ENCODE data around the gene CITED1. TPM values are rescaled to one million over a fixed set of nuclear protein-coding genes. Genes with fewer than 3 reads are reported as not detected.

Gene CITED1
- total and polyA plus RNA-seq, 2 experiments from 2014 or later: not detected

- H3K9ac ChIP-seq: no peak overlapping the region
- H3K9me3 ChIP-seq (ENCODE audit: low read depth): no peaks in the 10 kb centered on the region
- H2AFZ ChIP-seq: no peak overlapping the region
- H3K79me2 ChIP-seq (ENCODE audit: insufficient read depth): no peaks in the 10 kb centered on the region
- H3F3A ChIP-seq (ENCODE audit: insufficient read depth): no peaks in the 10 kb centered on the region
- 51 to 56% methylated on average over 10 to 14 of the region's 15 CpGs for WGBS, 2 experiments (ENCODE audit: low coverage in 1 of 2, low lambda C conversion rate in 2 of 2, missing lambda C conversion rate in 2 of 2)
- H3K4me3 ChIP-seq: peak overlapping the region; percentile 40; the same call in 1 of the 2 replicates
- no peaks in the 10 kb centered on the region for H3K36me3 ChIP-seq (ENCODE audit: low read depth)
- no peaks in the 10 kb centered on the region for H3K4me1 ChIP-seq (ENCODE audit: insufficient read depth)
- no peak for TF ChIP-seq EZH2 (IDR thresholded peaks at IDR 0.05; ENCODE audit: insufficient read depth, poor library complexity, severe bottlenecking)
- no peak for TF ChIP-seq EZH2phosphoT487 (IDR thresholded peaks at IDR 0.05; ENCODE audit: insufficient read depth, low read depth)
- DNase-seq: no peak
- H3K27me3 ChIP-seq (replicated peaks; ENCODE audit: insufficient read depth): peaks cover 17% of the 10 kb centered on the region
- H3K4me2 ChIP-seq (ENCODE audit: unreplicated experiment): peak overlapping the region; percentile 14
- no peak overlapping the region for H3K27ac ChIP-seq
- in situ Hi-C loops (cut with MboI): no loop called here
- H4K20me1 ChIP-seq (ENCODE audit: insufficient read depth): no peaks in the 10 kb centered on the region
- no peaks in the 10 kb centered on the region for H3K9me2 ChIP-seq (ENCODE audit: insufficient read depth)
Observed at GRCh38 chrX:72309297-72310071, 3.8 kb upstream of the CITED1 start.

DNA sequence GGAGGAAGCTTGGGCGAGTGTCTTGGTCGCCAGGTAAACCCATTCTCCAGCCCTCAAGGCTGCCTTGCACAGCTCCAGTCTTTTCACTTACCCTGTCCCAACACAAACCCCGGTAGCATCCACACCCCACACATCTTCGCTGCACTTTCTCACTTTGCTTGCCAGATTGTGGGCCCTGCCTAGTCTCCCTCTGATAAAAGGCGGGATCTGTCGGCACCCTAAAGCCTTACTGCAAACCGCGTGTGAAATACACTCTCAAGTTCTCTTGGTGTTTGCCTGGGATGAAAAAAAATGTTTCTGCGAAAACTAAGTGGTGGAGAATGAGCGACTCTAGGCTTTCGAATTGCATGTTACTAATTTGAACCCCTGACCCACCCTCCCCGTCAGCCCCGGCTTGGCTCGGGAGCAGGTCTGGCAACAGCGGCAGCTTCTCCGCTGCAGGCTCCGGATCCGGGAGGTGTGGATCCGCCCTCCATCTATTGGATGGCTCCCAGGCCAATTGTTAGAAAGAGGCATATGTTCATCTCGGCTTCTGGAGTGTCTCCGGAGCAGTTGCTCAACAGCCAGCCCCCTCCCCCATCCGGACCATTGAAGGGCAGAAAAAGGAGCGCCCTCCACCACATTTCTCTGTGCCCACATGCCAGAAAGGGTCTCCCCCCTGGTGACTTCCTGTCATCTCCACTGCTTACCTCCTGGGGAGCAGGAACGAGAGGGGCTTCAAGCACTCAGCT lies 3.0 kb upstream of the CITED1 start:
- TF ChIP-seq EZH2 (IDR thresholded peaks at IDR 0.05; ENCODE audit: insufficient read depth, poor library complexity, severe bottlenecking): no peak
- TF ChIP-seq EZH2phosphoT487 (IDR thresholded peaks at IDR 0.05; ENCODE audit: insufficient read depth, low read depth): no peak
- peak overlapping the region; percentile 14 for H3K4me2 ChIP-seq (ENCODE audit: unreplicated experiment)
- H3K9ac ChIP-seq: no peak overlapping the region
- in situ Hi-C loops (cut with MboI): no loop called here
- 1 to 2% methylated on average over 10 to 24 of the region's 24 CpGs for WGBS, 2 experiments (ENCODE audit: low coverage in 1 of 2, low lambda C conversion rate in 2 of 2, missing lambda C conversion rate in 2 of 2)
- H2AFZ ChIP-seq: no peak overlapping the region; the same call in 1 of the 2 replicates
- peak overlapping the region; percentile 40; the same call in 1 of the 2 replicates for H3K4me3 ChIP-seq
- no peaks in the 10 kb centered on the region for H3K9me2 ChIP-seq (ENCODE audit: insufficient read depth)
- H3K36me3 ChIP-seq (ENCODE audit: low read depth): no peaks in the 10 kb centered on the region
- H3K4me1 ChIP-seq (ENCODE audit: insufficient read depth): no peaks in the 10 kb centered on the region
- H3K79me2 ChIP-seq (ENCODE audit: insufficient read depth): no peaks in the 10 kb centered on the region
- DNase-seq: peak; percentile 68
- H3K27me3 ChIP-seq (replicated peaks; ENCODE audit: insufficient read depth): peaks cover 20% of the 10 kb centered on the region
- no peaks in the 10 kb centered on the region for H3K9me3 ChIP-seq (ENCODE audit: low read depth)
- no peaks in the 10 kb centered on the region for H4K20me1 ChIP-seq (ENCODE audit: insufficient read depth)
- H3F3A ChIP-seq (ENCODE audit: insufficient read depth): no peaks in the 10 kb centered on the region
- no peak overlapping the region for H3K27ac ChIP-seq

GRCh38 chrX:72308209-72308565 lies 2.5 kb upstream of the CITED1 start:
- H3K4me3 ChIP-seq: no peak overlapping the region
- no peaks in the 10 kb centered on the region for H3K36me3 ChIP-seq (ENCODE audit: low read depth)
- TF ChIP-seq EZH2 (IDR thresholded peaks at IDR 0.05; ENCODE audit: insufficient read depth, poor library complexity, severe bottlenecking) (no peak), EZH2phosphoT487 (IDR thresholded peaks at IDR 0.05; ENCODE audit: insufficient read depth, low read depth) (no peak)
- in situ Hi-C loops (cut with MboI): no loop called here
- H3K4me1 ChIP-seq (ENCODE audit: insufficient read depth): no peaks in the 10 kb centered on the region
- no peak overlapping the region; the same call in 1 of the 2 replicates for H2AFZ ChIP-seq
- H4K20me1 ChIP-seq (ENCODE audit: insufficient read depth): no peaks in the 10 kb centered on the region
- H3K9ac ChIP-seq: no peak overlapping the region
- WGBS, 2 experiments (ENCODE audit: low coverage in 1 of 2, low lambda C conversion rate in 2 of 2, missing lambda C conversion rate in 2 of 2): 13 to 15% methylated on average over 6 to 11 of the region's 11 CpGs
- no peaks in the 10 kb centered on the region for H3K9me3 ChIP-seq (ENCODE audit: low read depth)
- no peak overlapping the region for H3K27ac ChIP-seq
- H3K79me2 ChIP-seq (ENCODE audit: insufficient read depth): no peaks in the 10 kb centered on the region
- peaks cover 24% of the 10 kb centered on the region for H3K27me3 ChIP-seq (replicated peaks; ENCODE audit: insufficient read depth)
- no peaks in the 10 kb centered on the region for H3K9me2 ChIP-seq (ENCODE audit: insufficient read depth)
- H3F3A ChIP-seq (ENCODE audit: insufficient read depth): no peaks in the 10 kb centered on the region
- DNase-seq: no peak
- no peak overlapping the region for H3K4me2 ChIP-seq (ENCODE audit: unreplicated experiment)

GRCh38 chrX:72307646-72308051 lies 1.9 kb upstream of the CITED1 start:
- WGBS, 2 experiments (ENCODE audit: low coverage in 1 of 2, low lambda C conversion rate in 2 of 2, missing lambda C conversion rate in 2 of 2): 8 to 10% methylated on average over 12 to 17 of the region's 17 CpGs
- H3K27ac ChIP-seq: no peak overlapping the region

More at GRCh38 chrX:72307646-72308051, 1.9 kb upstream of the CITED1 start:
- peaks cover 26% of the 10 kb centered on the region for H3K27me3 ChIP-seq (replicated peaks; ENCODE audit: insufficient read depth)
- peak overlapping the region; percentile 73 for H3K4me2 ChIP-seq (ENCODE audit: unreplicated experiment)
- H3K36me3 ChIP-seq (ENCODE audit: low read depth): no peaks in the 10 kb centered on the region
- no peaks in the 10 kb centered on the region for H3K79me2 ChIP-seq (ENCODE audit: insufficient read depth)
- H4K20me1 ChIP-seq (ENCODE audit: insufficient read depth): no peaks in the 10 kb centered on the region
- TF ChIP-seq EZH2 (IDR thresholded peaks at IDR 0.05; ENCODE audit: insufficient read depth, poor library complexity, severe bottlenecking) (no peak), EZH2phosphoT487 (IDR thresholded peaks at IDR 0.05; ENCODE audit: insufficient read depth, low read depth) (no peak)
- H3K9me3 ChIP-seq (ENCODE audit: low read depth): no peaks in the 10 kb centered on the region
- no peak overlapping the region for H3K4me3 ChIP-seq
- H2AFZ ChIP-seq: no peak overlapping the region; the same call in 1 of the 2 replicates
- H3F3A ChIP-seq (ENCODE audit: insufficient read depth): no peaks in the 10 kb centered on the region
- H3K9me2 ChIP-seq (ENCODE audit: insufficient read depth): no peaks in the 10 kb centered on the region
- no peaks in the 10 kb centered on the region for H3K4me1 ChIP-seq (ENCODE audit: insufficient read depth)
- in situ Hi-C loops (cut with MboI): no loop called here
- DNase-seq: peak; percentile 5
- no peak overlapping the region for H3K9ac ChIP-seq
